ENCODE results near the gene KIAA1671.
A peak's percentile ranks its signal among the peaks of the same experiment; 100 is the strongest.

The KIAA1671 gene

GRCh38 chr22:25131198-25131887, 178.8 kb downstream of the KIAA1671 start:
- DNase-seq (ENCODE audit: low read depth) = peak; percentile 75
- peak; percentile 38; the same call in 1 of the 2 replicates for TF ChIP-seq CTCF (IDR thresholded peaks at IDR 0.05; ENCODE audit: control insufficient read depth, extremely low read depth, insufficient read depth)
- no peak overlapping the region for H3K4me3 ChIP-seq (ENCODE audit: low read depth, low read length)

- peak; percentile 93 for DNase-seq (ENCODE audit: low read depth)
- no peak overlapping the region for H3K4me3 ChIP-seq (ENCODE audit: low read depth, low read length)
- no peak for TF ChIP-seq CTCF (IDR thresholded peaks at IDR 0.05; ENCODE audit: control insufficient read depth, extremely low read depth, insufficient read depth)
These were observed 181.5 kb downstream of the KIAA1671 start for GRCh38 chr22:25134028-25134427.

DNA sequence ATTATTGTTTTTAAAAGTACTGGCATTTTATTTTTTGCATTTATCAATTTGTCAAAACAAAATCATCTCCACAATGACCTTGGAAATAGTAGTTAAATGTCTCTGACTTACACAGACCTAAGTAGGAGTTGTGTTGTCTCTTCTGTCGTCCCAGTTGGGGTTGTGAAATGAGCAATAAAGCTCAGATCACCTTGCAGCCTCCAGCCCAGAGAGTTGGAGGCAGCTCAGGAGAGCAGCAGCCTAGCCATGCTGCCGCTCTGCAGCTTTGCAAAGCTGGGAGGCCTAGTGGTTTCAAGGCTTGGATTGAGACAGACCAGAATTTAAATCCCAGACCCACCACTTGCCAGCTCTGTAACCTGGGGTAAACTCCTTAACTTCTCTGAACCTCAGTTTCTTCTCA, 181.9 kb downstream of the KIAA1671 start:
- no peak overlapping the region for H3K4me3 ChIP-seq (ENCODE audit: low read depth, low read length)
- DNase-seq (ENCODE audit: low read depth) = no peak
- TF ChIP-seq CTCF (IDR thresholded peaks at IDR 0.05; ENCODE audit: control insufficient read depth, extremely low read depth, insufficient read depth) = no peak

DNA sequence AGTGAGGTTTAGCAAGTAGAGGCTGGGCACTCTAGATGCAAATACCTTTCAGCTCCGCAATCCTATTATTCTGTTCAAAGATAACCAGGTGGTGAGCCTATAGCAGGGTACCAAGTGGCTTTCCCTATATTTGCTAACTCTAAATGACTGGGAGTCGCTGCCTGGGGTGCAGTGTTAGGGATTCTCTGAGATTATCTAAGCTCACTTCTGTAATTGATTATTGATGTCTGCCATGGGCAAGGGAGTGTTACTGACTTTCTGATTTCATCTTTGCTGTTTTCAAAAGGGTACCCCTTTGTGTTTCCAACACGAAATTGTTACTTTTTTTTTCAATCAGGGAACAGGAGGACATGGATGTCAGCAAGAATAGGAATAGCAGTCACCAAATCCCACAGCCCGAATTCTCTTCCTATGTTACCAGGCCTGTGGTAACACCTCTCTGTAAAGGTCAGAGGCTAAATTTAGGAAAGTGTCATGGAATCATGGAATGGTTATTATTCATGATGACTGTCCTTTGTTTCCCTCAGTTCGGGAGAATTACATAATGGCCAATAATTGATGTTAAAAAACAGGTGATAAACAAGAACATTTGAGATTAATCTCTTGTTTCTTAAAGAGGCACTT, 184.5 kb downstream of the KIAA1671 start:
- TF ChIP-seq CTCF (IDR thresholded peaks at IDR 0.05; ENCODE audit: control insufficient read depth, extremely low read depth, insufficient read depth) = no peak
- H3K4me3 ChIP-seq (ENCODE audit: low read depth, low read length) = no peak overlapping the region
- no peak for DNase-seq (ENCODE audit: low read depth)

GRCh38 chr22:25137577-25138525, 185.3 kb downstream of the KIAA1671 start:
- peak; percentile 64 for DNase-seq (ENCODE audit: low read depth)
- TF ChIP-seq CTCF (IDR thresholded peaks at IDR 0.05; ENCODE audit: control insufficient read depth, extremely low read depth, insufficient read depth) = no peak
- no peak overlapping the region for H3K4me3 ChIP-seq (ENCODE audit: low read depth, low read length)

DNA sequence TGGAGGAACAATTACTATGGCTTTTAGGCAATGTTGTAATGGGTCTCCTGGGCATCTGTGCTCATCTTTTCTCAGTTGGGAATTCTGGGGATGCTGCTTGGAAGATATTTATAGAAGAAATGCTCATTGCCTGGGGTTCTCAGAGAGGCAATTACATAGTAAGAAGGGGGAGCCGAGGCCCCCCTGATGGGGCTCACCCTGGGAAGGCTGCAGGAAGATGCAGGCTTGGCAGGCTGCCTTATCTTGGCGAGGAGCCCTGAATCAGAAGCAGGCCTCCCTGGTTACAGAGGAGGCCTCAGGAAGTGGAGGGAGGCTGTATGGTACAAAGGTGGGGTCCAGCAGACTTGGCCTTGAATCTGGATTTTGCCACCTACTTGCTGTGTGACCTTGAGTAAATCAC, 186.5 kb downstream of the KIAA1671 start:
- DNase-seq (ENCODE audit: low read depth) = no peak
- H3K4me3 ChIP-seq (ENCODE audit: low read depth, low read length) = no peak overlapping the region
- no peak for TF ChIP-seq CTCF (IDR thresholded peaks at IDR 0.05; ENCODE audit: control insufficient read depth, extremely low read depth, insufficient read depth)
